H1 (cell line): ENCODE results near the gene SRP14. TPM values are rescaled to one million over a fixed set of nuclear protein-coding genes. Genes with fewer than 3 reads are reported as not detected.

Experiments
- CTCF ChIA-PET: fragments of 300-600 bp; sonication (Branson Sonifier 250); formaldehyde crosslinking; loops from one replicate; lab custom pipeline; 2021; ENCODE audit not compliant: partially characterized antibody; lab: Charles Lee
- POLR2A ChIA-PET: fragments of 300-600 bp; sonication (Branson Sonifier 250); formaldehyde crosslinking; loops from one replicate; lab custom pipeline; 2021; ENCODE audit warnings: inconsistent platforms; ENCODE audit not compliant: partially characterized antibody; lab: Charles Lee
- DNase-seq, 2 experiments: peaks; one replicate each; pipeline versions ENCODE4 v3.0.0 to v3.0.0-alpha.2; 2010 to 2022; ENCODE audit warnings: low spot score in 2 of 2, low read depth in 1 of 2, mixed read lengths in 1 of 2
- FAIRE-seq: peaks from 2 replicates; lab custom pipeline; 2011; peaks lifted over from hg19 to GRCh38; lab: Jason Lieb, UNC
- H2AFZ ChIP-seq: 2 replicates; pipeline ENCODE4 v1.8.1; 2012; ENCODE audit warnings: low read length, inconsistent platforms
- H2AK5ac ChIP-seq: 2 replicates; pipeline ENCODE4 v1.6.1; 2013; ENCODE audit warnings: low read depth, low read length
- H2BK120ac ChIP-seq: replicated peaks from 2 replicates; pipeline ENCODE3; 2013; ENCODE audit warnings: low read depth, low read length, inconsistent platforms
- H2BK12ac ChIP-seq: 2 replicates; pipeline ENCODE4 v1.6.1; 2013; ENCODE audit warnings: low read depth, low read length
- H2BK15ac ChIP-seq: 2 replicates; pipeline ENCODE4 v1.6.1; 2013; ENCODE audit warnings: low read length
- H2BK20ac ChIP-seq: 2 replicates; pipeline ENCODE4 v1.6.1; 2013; ENCODE audit warnings: low read length
- H2BK5ac ChIP-seq: 2 replicates; pipeline ENCODE4 v1.6.1; 2013; ENCODE audit warnings: low read depth, low read length
- H3K14ac ChIP-seq: 2 replicates; pipeline ENCODE4 v1.6.1; 2013; ENCODE audit warnings: inconsistent platforms; ENCODE audit not compliant: insufficient read length
- H3K18ac ChIP-seq: 2 replicates; pipeline ENCODE4 v1.6.1; 2013; ENCODE audit warnings: low read length; ENCODE audit errors: extremely low read depth
- H3K23ac ChIP-seq: 2 replicates; pipeline ENCODE4 v1.6.1; 2013; ENCODE audit warnings: inconsistent platforms; ENCODE audit not compliant: insufficient read length
- H3K23me2 ChIP-seq: 2 replicates; pipeline ENCODE4 v1.6.1; 2013; ENCODE audit warnings: low read depth, low read length
- H3K27ac ChIP-seq: 2 replicates; pipeline ENCODE4 v1.6.1; 2011; ENCODE audit warnings: low read depth, low read length, inconsistent platforms
- H3K27me3 ChIP-seq, 4 experiments: replicated peaks in 1 of 4; 1 replicate in 1 of 4; 2 replicates in 3 of 4; pipeline versions ENCODE4 v1.6.1 to v1.8.1; 2011 to 2013; ENCODE audit warnings: low read length in 3 of 4, mild to moderate bottlenecking in 3 of 4, inconsistent platforms in 2 of 4, mixed read lengths in 2 of 4, moderate library complexity in 1 of 4; ENCODE audit not compliant: control insufficient read depth in 3 of 4, insufficient read depth in 3 of 4; ENCODE audit errors: extremely low read depth in 1 of 4
- H3K36me3 ChIP-seq, 4 experiments: 2 replicates each; pipeline versions ENCODE4 v1.6.1 to v1.8.1; 2011 to 2013; ENCODE audit warnings: mild to moderate bottlenecking in 4 of 4, low read length in 3 of 4, moderate library complexity in 2 of 4, control low read depth in 1 of 4, inconsistent platforms in 1 of 4; ENCODE audit not compliant: insufficient read depth in 4 of 4, control insufficient read depth in 2 of 4
- H3K4ac ChIP-seq: replicated peaks from 2 replicates; pipeline ENCODE3; 2013; ENCODE audit warnings: low read length, low read depth, mixed read lengths, inconsistent platforms; ENCODE audit not compliant: insufficient read length
- H3K4me1 ChIP-seq, 4 experiments: replicated peaks in 1 of 4; 1 replicate in 1 of 4; 2 replicates in 3 of 4; pipeline versions ENCODE4 v1.6.1 to v1.8.1; 2011 to 2013; ENCODE audit warnings: low read length in 3 of 4, inconsistent platforms in 2 of 4, mixed read lengths in 1 of 4; ENCODE audit not compliant: insufficient read depth in 4 of 4, control insufficient read depth in 3 of 4
- H3K4me2 ChIP-seq, 2 experiments: 2 replicates each; pipeline versions ENCODE4 v1.6.1 to v1.8.1; 2011 to 2013; ENCODE audit warnings: low read depth in 2 of 2, low read length in 2 of 2, control low read depth in 1 of 2, inconsistent platforms in 1 of 2, mild to moderate bottlenecking in 1 of 2; ENCODE audit not compliant: insufficient read depth in 1 of 2
- H3K4me3 ChIP-seq, 4 experiments: fragments of 200-600, 300-600 bp in 1 of 4; sonication (generic), shearing (Covaris generic), sonication (Bioruptor Twin) in 1 of 4; 2 replicates each; pipeline versions ENCODE4 v1.5.1 to v1.8.1; 2011 to 2016; ENCODE audit warnings: low read length in 4 of 4, low read depth in 3 of 4, control low read depth in 2 of 4, inconsistent platforms in 2 of 4, mild to moderate bottlenecking in 2 of 4, mixed read lengths in 1 of 4, moderate library complexity in 1 of 4; ENCODE audit not compliant: insufficient read depth in 2 of 4; ENCODE audit errors: extremely low read depth in 1 of 4
- H3K56ac ChIP-seq: replicated peaks from 2 replicates; pipeline ENCODE3; 2013; ENCODE audit warnings: low read depth, mild to moderate bottlenecking, mixed read lengths, low read length, inconsistent platforms; ENCODE audit not compliant: insufficient read length
- H3K79me1 ChIP-seq: 2 replicates; pipeline ENCODE4 v1.6.1; 2013; ENCODE audit warnings: low read depth, low read length, control low read depth
- H3K79me2 ChIP-seq, 2 experiments: 2 replicates each; pipeline versions ENCODE4 v1.6.1 to v1.8.1; 2012 to 2013; ENCODE audit warnings: low read length in 2 of 2, mild to moderate bottlenecking in 2 of 2, inconsistent platforms in 1 of 2; ENCODE audit not compliant: insufficient read depth in 2 of 2, control insufficient read depth in 1 of 2
- H3K9ac ChIP-seq, 4 experiments: replicated peaks in 1 of 4; 1 replicate in 1 of 4; 2 replicates in 3 of 4; pipeline versions ENCODE4 v1.6.1 to v1.8.1; 2011 to 2013; ENCODE audit warnings: low read depth in 3 of 4, low read length in 3 of 4, control low read depth in 2 of 4, mild to moderate bottlenecking in 2 of 4, moderate library complexity in 2 of 4, inconsistent platforms in 1 of 4; ENCODE audit errors: extremely low read depth in 1 of 4
- H3K9me3 ChIP-seq, 2 experiments: 2 replicates each; pipeline versions ENCODE4 v1.6.1 to v1.8.1; 2012 to 2013; ENCODE audit warnings: mild to moderate bottlenecking in 2 of 2, moderate library complexity in 2 of 2, control low read depth in 1 of 2, inconsistent platforms in 1 of 2, low read depth in 1 of 2, low read length in 1 of 2, mixed read lengths in 1 of 2; ENCODE audit not compliant: insufficient read depth in 2 of 2
- H4K20me1 ChIP-seq, 2 experiments: replicated peaks in 1 of 2; 2 replicates each; pipeline versions ENCODE3 to v1.8.1; 2011 to 2013; ENCODE audit warnings: inconsistent platforms in 2 of 2, low read length in 2 of 2, mild to moderate bottlenecking in 1 of 2; ENCODE audit not compliant: insufficient read depth in 2 of 2, control insufficient read depth in 1 of 2
- H4K5ac ChIP-seq: 2 replicates; pipeline ENCODE4 v1.6.1; 2013; ENCODE audit warnings: low read length, low read depth, mixed read lengths, inconsistent platforms; ENCODE audit not compliant: insufficient read length
- H4K8ac ChIP-seq: 2 replicates; pipeline ENCODE4 v1.8.0; 2013; ENCODE audit warnings: mild to moderate bottlenecking, moderate library complexity, low read length, inconsistent platforms; ENCODE audit not compliant: insufficient read depth; ENCODE audit errors: extremely low read depth
- H4K91ac ChIP-seq: replicated peaks from 2 replicates; pipeline ENCODE3; 2013; ENCODE audit warnings: low read length, mixed read lengths, inconsistent platforms; ENCODE audit not compliant: insufficient read length
- BACH1 ChIP-seq: IDR thresholded peaks from 2 replicates; pipeline ENCODE4 v1.6.1; 2012; ENCODE audit warnings: low read length, improper control_type of control experiment
- BRCA1 ChIP-seq: IDR thresholded peaks from 2 replicates; pipeline ENCODE4 v1.6.1; 2012; ENCODE audit warnings: low read depth, low read length, improper control_type of control experiment
- CHD2 ChIP-seq: IDR thresholded peaks from 2 replicates; pipeline ENCODE4 v1.6.1; 2012; ENCODE audit warnings: low read length, improper control_type of control experiment
- JUN ChIP-seq: IDR thresholded peaks from 2 replicates; pipeline ENCODE4 v1.6.1; 2011; ENCODE audit warnings: low read depth, mild to moderate bottlenecking, improper control_type of control experiment, low read length
- NANOG ChIP-seq: IDR thresholded peaks from 2 replicates; pipeline ENCODE4 v1.6.1; 2011; ENCODE audit warnings: low read length, low read depth, mild to moderate bottlenecking, inconsistent platforms; ENCODE audit not compliant: insufficient read depth, poor library complexity, severe bottlenecking
- SIX5 ChIP-seq: IDR thresholded peaks from 2 replicates; pipeline ENCODE4 v1.6.1; 2011; ENCODE audit warnings: mild to moderate bottlenecking, low read depth, low read length
- SP4 ChIP-seq: IDR thresholded peaks from 2 replicates; pipeline ENCODE4 v1.6.1; 2012; ENCODE audit warnings: low read length, inconsistent platforms
- TAF1 ChIP-seq: IDR thresholded peaks from 2 replicates; pipeline ENCODE4 v1.6.1; 2011; ENCODE audit warnings: mild to moderate bottlenecking, low read depth, low read length
- TEAD4 ChIP-seq: IDR thresholded peaks from 2 replicates; pipeline ENCODE4 v1.6.1; 2012; ENCODE audit warnings: low read depth, low read length, inconsistent platforms, mixed read lengths
- WGBS, 2 experiments: shearing (Covaris generic) in 1 of 2; methylation state at CpG; one replicate each; pipeline versions ENCODE4 v1.1.6 to v1.1.7; 2013 to 2015; ENCODE audit warnings: low lambda C conversion rate in 2 of 2, mixed read lengths in 2 of 2, inconsistent platforms in 1 of 2, low coverage in 1 of 2, missing lambda C conversion rate in 1 of 2; ENCODE audit not compliant: insufficient replicate concordance in 2 of 2, insufficient coverage in 1 of 2, insufficient read length in 1 of 2; ENCODE audit errors: extremely low coverage in 1 of 2, missing lambda C conversion rate in 1 of 2; 5-methylcytosine and 5-hydroxymethylcytosine counted together
- polyA plus RNA-seq, 7 experiments: library from polyadenylated mRNA; depleted of rRNA in 3 of 7; stranded (reverse) in 5 of 7; unstranded in 2 of 7; fragments of >200 nt in 5 of 7; fragments of 200-250 nt in 2 of 7; gene quantifications; 1 replicate in 5 of 7; 2 replicates in 1 of 7; 4 replicates in 1 of 7; pipeline versions ENCODE4 v1.2.1 to v1.2.3, GENCODE V29; 2011 to 2013; ENCODE audit warnings: missing spikeins in 2 of 7, mixed read lengths in 2 of 7
- total RNA-seq: library from RNA; stranded (reverse); fragmentation: NEBNext Ultra II Directional; extraction: Animal tissue kit (Norgen Biotek cat#: 25700); gene quantifications from 2 replicates; pipeline ENCODE4 v1.2.1, GENCODE V29; 2021

Gene SRP14
- total and polyA plus RNA-seq, 2 of the 8 experiments (the other 6 are each of a cell fraction or from before 2014, with no cell fraction given) = 186 to 223 TPM

- POLR2A ChIA-PET = interaction anchor here (0.8 to 1.7 kb wide), 7 partner anchors 8 to 192 kb away, joined by 3 to 6 read pairs (median 3); no protein-coding TSS in a partner anchor
- TF ChIP-seq NANOG = peak; percentile 23
- TF ChIP-seq BRCA1 = peak; percentile 31; the same call in 1 of the 2 replicates
- peak; percentile 84 for TF ChIP-seq CHD2
- no peak for TF ChIP-seq BACH1
- no peak for TF ChIP-seq JUN
- no peak for TF ChIP-seq SIX5
- TF ChIP-seq TEAD4 = no peak
- TF ChIP-seq SP4 = no peak
- no peak for TF ChIP-seq TAF1
Measured at GRCh38 chr15:40069178-40070165, 30.5 kb upstream of the SRP14 start.

More at GRCh38 chr15:40069178-40070165, 30.5 kb upstream of the SRP14 start:
- H3K79me2 ChIP-seq = no peaks in the 10 kb centered on the region
- H3K4me1 ChIP-seq = peaks cover 0 to 16% (median 8%) of the 10 kb centered on the region in 4 experiments; a peak in 6 of 7 replicates
- H3K27me3 ChIP-seq = no peaks in the 10 kb centered on the region; a peak in 1 of 7 replicates
- H3K9me3 ChIP-seq = no peaks in the 10 kb centered on the region
- peak overlapping the region; percentile 97 for H2BK12ac ChIP-seq
- no peaks in the 10 kb centered on the region for H3K23me2 ChIP-seq
- CTCF ChIA-PET = interaction anchor here (0.9 to 10.5 kb wide), 8 partner anchors 10 to 205 kb away, joined by 3 to 113 read pairs (median 4); partner anchors contain the start of gene BMF
- peak overlapping the region; percentile 87; the same call in 1 of the 2 replicates for H2BK5ac ChIP-seq
- no peaks in the 10 kb centered on the region for H4K20me1 ChIP-seq
- no peak overlapping the region for H3K4ac ChIP-seq
- H3K18ac ChIP-seq = peak overlapping the region; percentile 78
- no peak for FAIRE-seq
- no peak overlapping the region for H3K27ac ChIP-seq
- DNase-seq = peak in 1 of 2 experiments; percentile 82
- peak overlapping the region; percentile 0 to 34; a peak in 1 of 4 replicates for H3K4me2 ChIP-seq
- H3K23ac ChIP-seq = no peak overlapping the region
- peak overlapping the region; percentile 1 for H4K91ac ChIP-seq
- no peaks in the 10 kb centered on the region for H3K36me3 ChIP-seq
- no peak overlapping the region; the same call in none of the 2 replicates for H4K8ac ChIP-seq
- no peak overlapping the region for H4K5ac ChIP-seq
- 62% methylated on average over 26 of the region's 32 CpGs; no CpG with 5 or more reads in 1 of the 2 experiments for WGBS, 2 experiments
- H2AK5ac ChIP-seq = no peak overlapping the region
- 0 out of 2 replicates have a peak overlapping the region, but pooled peaks have one; percentile 81 for H2BK15ac ChIP-seq
- no peak overlapping the region for H2BK120ac ChIP-seq
- H2AFZ ChIP-seq = peak overlapping the region; percentile 5; the same call in 1 of the 2 replicates
- H3K56ac ChIP-seq = no peak overlapping the region
- peak overlapping the region; percentile 86; the same call in 1 of the 2 replicates for H2BK20ac ChIP-seq
- H3K4me3 ChIP-seq = peak overlapping the region in 1 of 4 experiments; percentile 7; a peak in 1 of 8 replicates
- peak overlapping the region in 1 of 4 experiments; percentile 43; a peak in 4 of 7 replicates for H3K9ac ChIP-seq
- H3K79me1 ChIP-seq = no peaks in the 10 kb centered on the region
- no peak overlapping the region for H3K14ac ChIP-seq
